CD1c-positive myeloid dendritic cell (primary cell): ENCODE measurements around the gene TMEM52B.
A peak's percentile ranks its signal among the peaks of the same experiment; 100 is the strongest.

ENCODE experiments used
- DNase-seq: peaks from one replicate; pipeline ENCODE4 v3.0.0-alpha.2; 2016; ENCODE audit errors: extremely low spot score

The TMEM52B gene

GRCh38 chr12:10178821-10179220 lies at the start of gene TMEM52B:
TMEM52B (plus strand) TSS chr12:10179032; CDS start chr12:10179575, 543 bp downstream.
- DNase-seq: no peak

- DNase-seq: peak; percentile 95
These were observed 48.8 kb upstream of the TMEM52B start, which contains the start of gene CLEC7A for GRCh38 chr12:10130042-10130441. CLEC7A (minus strand) TSS chr12:10130199; CDS start chr12:10130082, 117 bp downstream.

- DNase-seq: peak; percentile 87
These were observed 47.6 kb upstream of the TMEM52B start for GRCh38 chr12:10131111-10131690.

DNA sequence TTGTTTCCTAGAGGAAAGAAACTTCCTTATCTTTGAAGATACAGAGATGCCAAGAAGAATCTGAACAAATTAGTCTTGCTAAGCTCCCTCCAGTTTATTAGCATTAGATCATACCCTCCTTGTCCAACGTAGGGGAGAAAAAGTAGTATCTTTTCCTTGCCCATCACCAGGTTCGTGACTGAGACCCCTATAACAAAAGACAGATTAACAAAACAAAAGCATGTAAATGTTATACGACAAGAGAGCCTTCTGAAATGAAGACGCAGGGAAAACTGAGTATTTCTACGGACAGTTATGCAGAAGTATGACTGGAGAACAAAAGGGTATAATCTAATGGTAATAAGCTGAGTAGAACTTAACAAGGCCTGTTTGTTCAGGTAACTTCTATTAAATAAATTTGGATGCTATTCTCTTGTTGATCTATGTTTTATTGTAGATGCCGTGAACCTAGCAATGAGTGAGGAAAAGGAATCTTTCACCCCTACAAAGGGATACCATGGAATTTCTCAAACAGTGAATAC lies 45.9 kb upstream of the TMEM52B start:
- no peak for DNase-seq

- DNase-seq: no peak
These were observed 43.7 kb upstream of the TMEM52B start for GRCh38 chr12:10135126-10135525.

- DNase-seq: no peak
These were observed 42.1 kb upstream of the TMEM52B start for GRCh38 chr12:10136637-10137205.

GRCh38 chr12:10140001-10140400 lies 38.8 kb upstream of the TMEM52B start:
- peak; percentile 85 for DNase-seq

GRCh38 chr12:10142976-10143589 lies 35.7 kb upstream of the TMEM52B start:
- no peak for DNase-seq

GRCh38 chr12:10147714-10148403 lies 31.0 kb upstream of the TMEM52B start:
- no peak for DNase-seq

DNA sequence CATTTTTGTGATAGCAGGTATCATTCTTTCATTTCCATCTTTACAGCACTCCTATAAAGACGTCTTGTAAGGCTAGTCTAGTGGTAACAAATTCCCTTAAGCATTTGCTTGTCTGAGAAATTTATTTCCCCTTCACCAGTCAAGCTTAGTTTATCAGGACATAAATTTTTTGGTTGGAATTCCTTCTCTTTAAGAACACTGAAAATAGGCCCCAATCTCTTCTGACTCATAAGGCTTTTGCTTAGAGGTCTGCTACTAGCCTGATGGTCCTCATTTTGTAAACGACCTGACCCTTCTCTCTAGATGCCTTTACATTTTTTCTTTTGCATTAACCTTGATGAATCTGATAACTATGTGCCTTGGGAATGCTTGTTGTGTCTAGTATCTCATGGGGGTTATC lies 27.2 kb upstream of the TMEM52B start:
- DNase-seq: no peak

DNA sequence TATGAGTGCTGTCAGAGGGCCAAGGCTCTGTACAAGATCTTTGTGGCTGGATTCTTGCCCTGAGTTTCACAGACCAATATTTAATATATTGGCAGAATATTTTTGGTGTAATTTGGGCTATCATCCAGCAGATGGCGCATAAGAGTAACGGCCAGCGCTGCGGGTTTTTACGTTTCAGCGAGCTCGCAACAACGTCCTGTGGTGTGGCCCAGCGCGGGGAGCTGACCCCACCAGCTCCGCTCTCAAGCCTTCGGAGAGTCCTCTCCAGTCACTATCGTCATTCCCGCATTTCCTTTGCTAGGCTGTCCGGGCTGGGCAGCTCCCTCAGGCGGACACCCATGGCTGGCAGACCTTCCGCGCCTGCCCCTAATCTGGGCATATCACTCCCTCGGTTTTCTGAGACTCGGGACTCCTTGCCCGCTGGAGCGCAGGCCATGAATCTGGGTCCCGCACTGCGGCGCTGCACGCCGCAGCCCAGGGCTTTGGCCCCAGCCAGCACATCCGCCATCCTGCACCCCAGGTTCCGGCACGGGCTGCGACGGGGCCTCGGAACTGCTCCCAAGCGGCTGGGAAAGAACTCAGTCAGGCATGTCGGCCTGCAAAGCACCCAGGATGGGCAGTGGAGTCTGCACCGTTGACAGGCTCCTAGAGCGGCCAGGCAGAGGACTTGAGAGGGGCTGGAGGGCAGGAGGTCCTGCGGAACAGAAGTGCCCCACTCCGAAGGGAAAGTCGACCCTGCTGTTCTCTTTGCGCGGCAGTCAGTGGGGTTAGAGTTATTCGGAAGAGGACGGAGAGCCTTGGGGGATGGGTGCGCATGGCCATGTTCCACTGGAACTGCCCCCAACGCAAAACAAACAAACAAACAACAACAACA lies 25.3 kb upstream of the TMEM52B start:
- peak; percentile 92 for DNase-seq

- DNase-seq: no peak
These were observed 24.7 kb upstream of the TMEM52B start for GRCh38 chr12:10154145-10154496.

DNA sequence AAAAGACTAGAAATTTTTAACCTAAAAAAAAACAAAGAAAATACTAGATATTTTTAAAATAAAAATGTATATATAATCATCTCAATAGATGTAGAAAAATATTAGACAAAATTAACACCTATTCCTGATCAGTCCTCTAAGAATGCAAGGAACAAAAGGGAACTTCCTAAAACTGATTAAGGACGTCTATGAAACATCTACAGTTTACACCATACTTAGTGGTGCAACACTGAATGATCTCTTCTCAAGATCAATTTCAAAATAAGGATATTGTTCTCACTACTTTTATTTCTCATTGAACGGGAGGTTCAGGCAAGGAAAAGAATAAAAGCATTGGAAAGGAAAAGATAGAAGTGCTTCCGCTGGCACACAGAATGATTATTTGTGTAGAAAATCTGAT lies 22.9 kb upstream of the TMEM52B start:
- peak; percentile 59 for DNase-seq

DNA sequence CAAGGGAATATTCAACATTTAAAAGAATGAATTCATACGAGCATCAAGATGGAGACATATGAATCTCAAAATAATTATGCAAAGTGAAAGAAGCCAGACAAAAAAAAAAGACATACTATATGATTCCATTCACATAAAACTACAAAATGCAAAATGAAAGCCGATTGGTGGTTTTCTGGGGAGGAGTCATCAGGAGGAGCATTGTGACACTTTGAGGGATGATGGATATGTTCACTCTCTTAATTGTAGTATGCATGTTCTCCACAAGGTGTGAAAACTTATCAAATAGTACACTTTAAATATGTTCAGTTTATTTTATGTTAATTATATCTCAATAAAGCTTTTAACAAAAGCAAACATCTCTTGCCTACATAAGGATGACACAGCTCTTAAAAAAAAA lies 20.4 kb upstream of the TMEM52B start:
- DNase-seq: no peak

- DNase-seq: peak; percentile 53
These were observed 19.6 kb upstream of the TMEM52B start for GRCh38 chr12:10159280-10159679.

- peak; percentile 89 for DNase-seq
These were observed 18.0 kb upstream of the TMEM52B start for GRCh38 chr12:10160617-10161385.

- DNase-seq: peak; percentile 64
These were observed 15.7 kb upstream of the TMEM52B start for GRCh38 chr12:10163084-10163483.

DNA sequence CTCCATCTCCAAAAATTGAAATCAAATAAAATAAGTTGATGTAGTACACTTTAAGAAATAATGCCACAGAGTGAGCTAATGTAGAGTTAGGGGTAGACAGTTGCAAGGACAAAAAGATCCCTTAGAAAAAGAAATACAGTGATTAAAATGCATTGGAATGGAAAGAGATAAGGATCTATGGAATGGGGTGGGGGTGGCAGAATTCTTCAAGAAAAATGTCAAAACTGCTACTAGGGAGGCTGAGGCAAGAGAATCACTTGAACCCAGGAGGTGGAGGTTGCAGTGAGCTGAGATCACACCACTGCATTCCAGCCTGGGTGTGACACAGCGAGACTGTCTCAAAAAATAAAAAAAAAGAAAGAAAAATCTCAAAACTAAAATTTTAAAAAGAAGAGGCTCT lies 13.4 kb upstream of the TMEM52B start:
- no peak for DNase-seq

DNA sequence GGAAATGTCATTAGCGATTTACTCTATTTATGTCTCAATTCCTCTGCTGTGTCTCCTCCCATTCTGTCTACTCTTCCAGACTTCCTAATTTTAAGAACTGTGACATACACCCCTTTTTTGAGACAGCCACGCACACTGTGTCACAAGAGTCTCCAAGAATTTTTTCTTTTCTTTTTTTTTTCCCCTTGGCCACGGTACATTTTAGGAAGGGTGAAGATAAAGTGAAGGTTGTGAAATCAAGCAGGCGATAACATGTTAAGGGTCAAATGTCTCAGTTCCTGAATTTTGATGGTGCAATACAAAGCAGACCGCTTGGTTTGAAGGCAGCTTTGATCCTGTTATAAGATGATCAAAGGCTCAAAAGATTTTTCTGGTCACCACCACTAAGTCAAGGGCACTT lies 11.2 kb upstream of the TMEM52B start:
- peak; percentile 96 for DNase-seq

DNA sequence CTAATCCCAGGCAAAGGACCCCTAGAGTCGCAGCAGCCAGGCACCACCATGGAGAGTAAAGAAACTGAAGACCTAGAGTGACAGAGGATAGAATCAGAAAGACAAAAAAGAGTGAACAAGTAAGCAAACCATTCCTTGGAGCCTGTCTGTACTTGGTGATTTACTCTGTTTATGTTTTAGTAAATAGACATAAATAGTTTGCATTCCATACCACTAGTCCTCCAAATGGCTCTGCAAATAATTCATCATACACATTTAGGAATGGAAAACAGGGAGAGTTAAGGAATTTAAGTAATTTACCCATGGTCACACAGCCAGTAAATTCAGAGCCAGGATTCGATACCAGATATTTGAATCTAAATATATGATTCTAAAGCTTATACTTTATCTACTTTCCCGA lies 9.7 kb upstream of the TMEM52B start:
- no peak for DNase-seq

DNA sequence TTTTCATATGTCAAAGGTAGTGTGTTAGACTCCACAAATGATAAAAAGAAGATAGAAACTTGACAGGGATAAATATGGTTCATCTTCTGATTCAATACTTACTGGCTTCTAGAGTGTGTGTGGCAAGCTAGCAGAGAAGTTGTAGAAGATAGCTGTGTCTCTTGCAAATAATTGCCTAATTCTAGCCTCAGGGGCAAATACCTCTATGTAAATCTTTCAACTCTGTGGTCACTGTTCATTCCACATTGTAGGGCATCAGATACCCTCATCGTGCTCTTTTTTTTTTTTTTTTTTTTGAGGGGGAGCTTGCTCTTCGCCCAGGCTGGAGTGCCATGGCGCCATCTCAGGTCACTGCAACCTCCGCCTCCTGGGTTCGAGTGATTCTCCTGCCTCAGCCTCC lies 8.6 kb upstream of the TMEM52B start:
- no peak for DNase-seq
